Skeletal muscle satellite cell (primary cell): Measurements from ENCODE around the gene LRRC10B.

Source experiments
- H3K27me3 ChIP-seq: 2 replicates; pipeline ENCODE4 v1.7.0; 2013; ENCODE audit warnings: low read length; ENCODE audit not compliant: control insufficient read depth, insufficient read depth
- H3K36me3 ChIP-seq: 2 replicates; pipeline ENCODE4 v1.7.0; 2013; ENCODE audit warnings: mild to moderate bottlenecking, control low read depth, low read length; ENCODE audit not compliant: insufficient read depth
- H3K4me1 ChIP-seq: 2 replicates; pipeline ENCODE4 v1.7.0; 2013; ENCODE audit warnings: low read length; ENCODE audit not compliant: control insufficient read depth, insufficient read depth
- H3K4me2 ChIP-seq: 2 replicates; pipeline ENCODE4 v1.7.0; 2013; ENCODE audit warnings: mild to moderate bottlenecking, low read length
- H3K4me3 ChIP-seq: 2 replicates; pipeline ENCODE4 v1.7.0; 2013; ENCODE audit warnings: low read length
- H3K9ac ChIP-seq: 2 replicates; pipeline ENCODE4 v1.7.0; 2013; ENCODE audit warnings: mild to moderate bottlenecking, low read depth, low read length, moderate library complexity
- H3K9me3 ChIP-seq: replicated peaks from 2 replicates; pipeline ENCODE4 v1.7.0; 2013; ENCODE audit warnings: mild to moderate bottlenecking, control low read depth, low read length

The LRRC10B gene

DNA sequence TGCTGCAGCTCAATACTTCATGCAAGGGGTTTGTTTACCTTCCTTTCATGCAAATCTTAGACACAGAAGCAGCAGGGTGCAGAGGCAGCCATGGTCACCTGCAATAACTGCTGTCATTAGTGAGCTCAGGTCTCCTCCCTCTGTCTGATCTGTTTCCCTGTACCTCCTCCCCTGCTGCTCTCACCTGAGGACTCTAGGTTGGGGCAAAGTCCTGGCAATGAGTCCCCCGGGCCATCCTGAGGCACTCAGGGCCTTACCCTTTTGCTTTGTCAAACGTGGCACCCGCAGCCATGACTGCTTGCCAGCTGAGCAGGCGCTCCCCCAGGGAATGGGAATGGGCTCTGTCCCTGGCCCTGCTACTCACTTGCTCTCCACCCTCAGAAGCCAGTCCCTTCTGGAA is 3.9 kb downstream of the LRRC10B start:
- Histone ChIP-seq H3K36me3 (no peaks in the 10 kb centered on the region), H3K27me3 (peaks cover 53% of the 10 kb centered on the region), H3K4me3 (no peak overlapping the region), H3K4me1 (peaks cover 9% of the 10 kb centered on the region), H3K9me3 (no peaks in the 10 kb centered on the region), H3K4me2 (no peak overlapping the region), H3K9ac (no peak overlapping the region)

DNA sequence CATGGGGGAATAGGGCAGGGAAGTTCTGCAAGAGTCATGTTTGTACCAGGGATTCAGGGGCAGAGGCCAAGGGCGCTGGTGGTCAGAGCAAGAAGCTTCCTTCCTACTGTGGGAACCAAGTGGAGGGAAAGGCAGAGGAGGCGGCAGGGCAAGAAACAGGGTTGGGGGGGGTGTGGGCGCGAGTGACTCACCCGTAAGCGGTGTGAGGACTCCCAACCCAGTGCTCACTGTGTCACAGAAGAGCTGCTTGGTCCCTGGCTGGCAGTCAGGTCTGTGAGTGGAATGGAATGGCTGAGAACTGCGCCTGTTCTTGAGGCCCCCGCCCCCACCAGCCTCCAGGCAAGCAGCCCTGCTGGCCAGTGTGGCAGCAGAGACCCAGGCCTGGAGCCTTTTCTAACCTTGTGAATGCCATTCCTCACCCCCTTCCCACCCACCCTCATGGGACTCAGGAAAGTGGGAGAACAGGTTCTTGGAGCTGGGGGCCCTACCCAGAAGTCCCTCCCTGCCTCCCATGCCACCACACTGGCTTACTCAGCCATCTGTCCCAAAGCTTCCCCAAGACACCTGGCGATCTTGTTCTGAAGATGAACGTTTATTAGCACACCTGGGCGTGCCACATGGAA is 4.7 kb downstream of the LRRC10B start:
- Histone ChIP-seq H3K9ac (no peak overlapping the region), H3K4me2 (no peak overlapping the region), H3K27me3 (peaks cover 45% of the 10 kb centered on the region), H3K4me1 (peaks cover 9% of the 10 kb centered on the region), H3K4me3 (no peak overlapping the region), H3K9me3 (no peaks in the 10 kb centered on the region), H3K36me3 (no peaks in the 10 kb centered on the region)

DNA sequence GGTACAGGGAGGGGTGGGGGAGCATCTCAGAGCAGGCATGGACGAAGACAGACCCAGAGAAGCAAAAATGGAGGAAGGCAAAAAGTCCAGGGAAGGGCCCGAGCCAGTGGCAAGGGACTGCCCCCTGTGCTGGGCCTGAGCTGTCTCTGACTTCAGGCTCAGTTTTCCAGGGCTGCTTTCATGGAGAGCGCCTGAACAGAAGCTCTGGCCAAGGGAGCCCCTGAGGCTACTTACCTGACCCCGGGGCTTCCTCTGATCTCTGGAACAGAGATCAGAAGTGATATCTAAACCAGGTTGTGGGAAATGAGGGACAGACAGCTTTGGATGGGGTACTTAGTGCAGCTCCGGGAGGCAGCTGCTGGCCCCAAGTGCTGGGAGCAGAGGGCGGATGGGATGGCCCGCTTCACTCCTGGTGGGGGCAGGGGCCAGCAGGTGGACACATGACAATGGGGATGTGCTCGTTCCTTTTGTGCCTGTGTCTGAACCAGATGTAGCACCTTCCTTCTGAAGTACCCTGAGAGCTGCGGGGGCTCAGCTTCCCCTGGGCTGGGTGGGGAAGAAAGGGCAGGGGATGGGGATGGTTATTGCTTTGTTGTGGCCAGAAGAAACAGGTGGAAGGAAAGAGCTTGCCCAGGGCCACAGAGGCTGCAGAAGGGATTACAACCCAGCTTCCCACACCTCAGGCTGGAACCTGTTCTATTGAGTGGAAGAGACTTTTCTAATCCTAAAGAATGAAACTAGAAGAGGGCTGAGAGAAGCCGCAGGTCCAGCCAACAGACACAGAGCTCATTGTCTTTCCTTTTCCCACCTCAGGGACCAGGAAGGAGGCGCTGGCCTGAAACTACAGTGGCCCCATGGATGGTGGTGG is 5.7 kb downstream of the LRRC10B start:
- peaks cover 42% of the 10 kb centered on the region for H3K27me3 ChIP-seq

DNA sequence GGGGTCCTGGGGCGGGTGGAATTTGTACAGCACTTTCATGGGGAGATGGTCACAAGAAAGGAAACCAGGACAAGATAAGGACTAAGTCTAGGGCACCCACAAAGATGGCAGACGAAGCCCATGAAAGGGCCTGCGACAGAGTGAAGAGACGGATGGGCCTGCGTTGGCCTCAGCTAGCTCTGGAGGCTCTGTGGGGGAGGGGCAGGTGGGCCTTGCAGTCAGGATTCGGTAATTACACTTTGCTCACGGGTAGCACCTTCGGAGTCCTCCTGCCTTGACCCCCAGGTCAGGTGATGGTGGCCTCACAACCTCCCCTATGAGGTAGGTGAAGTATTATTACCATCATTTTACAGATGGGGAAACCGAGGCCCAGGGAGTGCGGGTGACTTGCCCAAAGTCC is 7.1 kb downstream of the LRRC10B start:
- no peaks in the 10 kb centered on the region for H3K4me1 ChIP-seq

More for the DNA sequence above, 5.7 kb downstream of the LRRC10B start:
- Histone ChIP-seq H3K9ac (no peak overlapping the region), H3K4me3 (no peak overlapping the region), H3K36me3 (no peaks in the 10 kb centered on the region), H3K9me3 (no peaks in the 10 kb centered on the region), H3K4me1 (peaks cover 4% of the 10 kb centered on the region), H3K4me2 (no peak overlapping the region)

DNA sequence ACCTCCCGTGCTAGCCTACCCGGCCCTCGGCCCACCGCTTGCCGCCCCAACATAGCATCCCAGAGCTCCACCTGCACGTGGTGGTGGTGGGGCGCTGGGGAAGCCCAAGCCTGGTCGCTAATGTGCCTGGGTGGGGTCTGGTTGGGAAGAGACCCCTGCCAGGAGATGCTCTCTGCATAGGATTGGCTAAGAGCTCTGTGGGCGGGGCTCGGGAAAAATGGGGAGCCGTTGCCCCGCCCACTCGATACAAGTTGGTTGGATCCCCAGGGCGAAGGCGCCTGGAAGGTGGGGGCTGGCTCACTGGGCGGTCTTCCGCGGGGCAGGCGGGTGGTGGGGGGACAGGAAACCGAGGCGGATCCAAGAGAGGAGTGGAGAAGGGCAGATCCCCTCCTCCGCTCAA is 7.6 kb downstream of the LRRC10B start:
- Histone ChIP-seq H3K4me2 (no peak overlapping the region), H3K4me3 (no peak overlapping the region), H3K9ac (no peak overlapping the region), H3K27me3 (peaks cover 23% of the 10 kb centered on the region), H3K4me1 (no peaks in the 10 kb centered on the region), H3K36me3 (no peaks in the 10 kb centered on the region), H3K9me3 (no peaks in the 10 kb centered on the region)

More for the DNA sequence above, 7.1 kb downstream of the LRRC10B start:
- H3K9ac ChIP-seq, result no peak overlapping the region
- H3K27me3 ChIP-seq, result peaks cover 28% of the 10 kb centered on the region
- H3K4me2 ChIP-seq, result no peak overlapping the region
- H3K9me3 ChIP-seq, result no peaks in the 10 kb centered on the region
- H3K36me3 ChIP-seq, result no peaks in the 10 kb centered on the region
- no peak overlapping the region for H3K4me3 ChIP-seq

DNA sequence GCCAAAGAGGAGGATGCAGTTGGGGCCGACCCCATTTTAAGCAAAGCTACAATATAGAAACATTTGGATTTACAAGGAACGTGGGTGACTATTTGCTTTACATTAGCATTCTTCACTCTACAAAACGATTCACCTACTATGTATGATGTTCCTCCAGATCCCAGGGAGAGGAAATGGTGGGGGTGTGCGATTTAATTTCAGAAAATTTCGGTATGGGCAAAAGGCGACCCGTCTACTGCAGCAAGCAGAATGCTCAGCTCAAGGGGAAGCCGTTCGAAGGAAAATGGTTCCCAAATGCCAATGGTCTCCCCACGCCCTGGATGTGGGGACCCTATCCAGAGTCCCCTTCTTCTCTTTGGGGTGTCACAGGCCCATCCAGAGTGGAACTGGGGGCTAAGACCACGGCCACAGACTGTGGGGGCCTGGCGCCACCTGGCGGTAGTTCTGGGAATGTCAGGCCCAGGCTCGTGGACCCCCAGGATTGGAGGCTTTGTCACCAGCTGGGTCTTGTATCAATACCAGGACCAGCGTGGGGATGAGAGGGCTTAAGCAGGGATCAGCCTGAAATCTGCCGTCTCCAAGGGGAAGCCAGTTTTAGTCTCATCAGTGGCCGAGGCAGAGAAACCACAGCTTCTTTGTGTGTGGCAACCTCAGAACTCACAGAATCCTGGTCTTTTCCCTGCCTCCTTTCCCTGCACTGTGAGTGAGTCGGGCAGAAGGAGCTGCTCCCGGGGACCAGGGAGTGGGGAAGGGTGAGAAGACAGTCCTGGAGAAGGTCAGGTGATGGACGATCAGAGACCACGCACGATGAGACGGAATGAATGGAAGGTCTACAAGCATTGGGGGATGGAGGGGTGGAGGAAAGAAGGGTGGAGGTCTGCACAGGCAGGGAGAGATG is 8.4 kb downstream of the LRRC10B start:
- H3K27me3 ChIP-seq, result peaks cover 16% of the 10 kb centered on the region

DNA sequence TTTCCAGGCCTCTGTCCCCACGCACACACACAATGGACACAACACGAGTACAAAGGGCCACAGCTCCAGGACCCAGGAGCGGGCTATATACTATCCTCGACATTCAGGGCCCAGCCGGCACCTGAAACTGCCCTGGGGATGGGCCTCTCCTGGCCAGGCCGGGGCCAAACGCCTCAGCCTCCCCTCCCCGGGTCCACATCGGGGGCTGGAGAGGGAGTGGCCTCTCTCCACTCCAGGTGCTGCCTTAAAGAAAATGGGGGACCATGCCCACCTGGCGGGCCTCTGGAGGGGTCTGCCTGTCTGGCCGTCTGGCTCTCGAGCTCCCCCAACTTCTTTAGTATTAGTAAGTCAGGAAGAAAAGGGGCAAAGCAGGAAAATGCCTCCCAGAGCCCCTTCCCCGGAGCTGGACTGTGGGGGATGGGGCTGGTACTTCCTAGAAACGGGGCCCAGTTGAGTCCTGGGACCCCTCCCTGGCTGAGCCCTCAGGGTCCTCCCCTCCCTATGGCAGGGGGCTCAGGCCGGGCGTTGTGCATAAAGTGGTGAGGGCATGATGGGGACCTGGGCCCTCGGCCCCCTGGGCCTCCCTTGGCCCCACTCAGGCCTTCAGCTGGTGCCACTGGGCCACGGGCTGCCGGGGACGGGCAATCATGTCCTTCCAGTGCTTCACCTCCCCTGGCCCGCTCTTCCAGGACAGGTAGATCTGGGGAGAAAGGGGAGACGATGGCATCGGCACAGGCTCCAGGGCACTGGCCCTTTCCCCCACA is 9.7 kb downstream of the LRRC10B start:
- Histone ChIP-seq H3K4me3 (no peak overlapping the region), H3K4me2 (no peak overlapping the region), H3K36me3 (no peaks in the 10 kb centered on the region), H3K9ac (no peak overlapping the region), H3K9me3 (no peaks in the 10 kb centered on the region), H3K27me3 (peaks cover 17% of the 10 kb centered on the region), H3K4me1 (no peaks in the 10 kb centered on the region)

More for the DNA sequence above, 8.4 kb downstream of the LRRC10B start:
- Histone ChIP-seq H3K4me1 (no peaks in the 10 kb centered on the region), H3K4me2 (no peak overlapping the region), H3K4me3 (no peak overlapping the region), H3K36me3 (no peaks in the 10 kb centered on the region), H3K9ac (no peak overlapping the region), H3K9me3 (no peaks in the 10 kb centered on the region)

DNA sequence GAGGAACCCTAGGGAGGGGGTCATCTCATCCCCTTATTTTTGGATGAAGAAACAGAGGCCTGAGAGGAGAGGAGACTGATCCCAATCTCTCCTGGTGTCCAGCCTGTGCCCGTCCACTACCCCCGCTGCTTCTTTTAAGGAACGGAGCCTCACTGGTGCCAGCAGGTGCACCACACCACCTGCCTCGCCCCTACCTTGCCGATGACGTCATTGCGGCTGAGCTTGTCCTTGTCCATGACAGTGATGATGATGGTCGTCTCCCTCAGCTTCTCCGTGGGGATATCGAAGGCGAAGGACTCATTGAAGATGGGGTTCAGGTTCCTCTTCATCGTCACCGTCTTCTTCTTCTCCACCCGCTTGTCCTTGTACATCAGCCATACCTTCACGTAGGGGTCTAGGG is 14.3 kb downstream of the LRRC10B start:
- H3K9me3 ChIP-seq, result no peaks in the 10 kb centered on the region
- no peaks in the 10 kb centered on the region for H3K4me1 ChIP-seq
- no peak overlapping the region for H3K4me2 ChIP-seq
- no peaks in the 10 kb centered on the region for H3K36me3 ChIP-seq
- H3K27me3 ChIP-seq, result peaks cover 46% of the 10 kb centered on the region
- no peak overlapping the region for H3K4me3 ChIP-seq
- H3K9ac ChIP-seq, result no peak overlapping the region

DNA sequence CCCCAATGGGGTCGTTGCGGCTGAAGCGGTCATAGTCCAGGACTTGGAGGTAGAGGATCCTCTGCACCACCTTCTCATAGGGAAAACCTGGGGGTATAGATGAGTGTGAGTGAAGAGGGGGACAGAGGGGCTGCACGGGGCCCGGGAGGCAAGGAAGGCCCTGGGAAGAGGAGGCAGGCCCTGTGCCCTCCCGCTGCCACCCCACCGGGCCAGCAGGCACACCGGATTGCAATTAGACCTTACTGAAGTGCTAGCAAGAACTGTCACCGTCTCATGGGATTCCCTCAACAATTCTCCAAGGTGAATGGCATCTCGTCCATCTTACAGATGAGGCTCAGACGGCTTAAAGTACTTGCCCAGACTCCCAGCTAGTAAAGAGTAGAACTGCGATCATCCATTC is 15.9 kb downstream of the LRRC10B start:
- H3K4me3 ChIP-seq, result no peak overlapping the region
- no peaks in the 10 kb centered on the region for H3K36me3 ChIP-seq
- H3K27me3 ChIP-seq, result peaks cover 60% of the 10 kb centered on the region
- no peaks in the 10 kb centered on the region for H3K4me1 ChIP-seq
- H3K9me3 ChIP-seq, result no peaks in the 10 kb centered on the region
- H3K4me2 ChIP-seq, result no peak overlapping the region
- no peak overlapping the region for H3K9ac ChIP-seq

DNA sequence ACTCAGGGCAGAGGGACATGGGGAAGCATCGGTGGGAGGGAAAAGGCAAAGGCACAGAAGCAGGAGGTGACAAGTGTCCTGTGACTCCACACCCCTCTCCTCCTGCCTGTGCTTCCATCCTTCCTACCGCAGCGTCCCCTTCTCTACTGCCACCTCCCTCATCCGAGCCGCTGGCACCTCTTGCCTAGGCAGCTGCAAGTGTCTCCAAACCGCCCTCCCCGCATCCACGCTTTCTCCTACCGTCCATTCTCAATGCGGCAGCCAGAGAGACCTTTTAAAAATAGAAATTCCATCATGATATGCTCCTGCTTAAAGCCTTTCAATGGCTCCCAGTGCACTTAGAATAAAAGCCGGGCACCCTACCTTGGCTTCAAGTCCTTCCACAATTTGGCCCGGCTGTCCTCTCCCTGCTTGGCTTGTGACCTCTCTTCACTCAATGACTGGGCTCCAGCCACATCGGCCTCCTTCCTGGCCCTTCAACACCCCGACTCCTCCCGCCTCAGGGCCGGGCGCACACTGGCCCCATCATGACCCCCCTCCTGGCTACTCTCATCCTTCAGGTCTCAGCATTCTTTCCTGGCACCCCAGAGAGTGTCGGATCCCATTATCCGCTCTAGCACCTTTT is 16.5 kb downstream of the LRRC10B start:
- H3K27me3 ChIP-seq, result peaks cover 64% of the 10 kb centered on the region

More for the DNA sequence above, 16.5 kb downstream of the LRRC10B start:
- Histone ChIP-seq H3K36me3 (no peaks in the 10 kb centered on the region), H3K4me1 (no peaks in the 10 kb centered on the region), H3K9me3 (no peaks in the 10 kb centered on the region), H3K9ac (no peak overlapping the region), H3K4me3 (no peak overlapping the region), H3K4me2 (no peak overlapping the region)
